ENCODE results near the gene APBA1. TPM values are rescaled to one million over a fixed set of nuclear protein-coding genes. Genes with fewer than 3 reads are reported as not detected.

The APBA1 gene
- total and polyA plus RNA-seq, 2 of the 4 experiments (the other 2 are of a cell fraction), result 3.8 to 5.1 TPM

DNA sequence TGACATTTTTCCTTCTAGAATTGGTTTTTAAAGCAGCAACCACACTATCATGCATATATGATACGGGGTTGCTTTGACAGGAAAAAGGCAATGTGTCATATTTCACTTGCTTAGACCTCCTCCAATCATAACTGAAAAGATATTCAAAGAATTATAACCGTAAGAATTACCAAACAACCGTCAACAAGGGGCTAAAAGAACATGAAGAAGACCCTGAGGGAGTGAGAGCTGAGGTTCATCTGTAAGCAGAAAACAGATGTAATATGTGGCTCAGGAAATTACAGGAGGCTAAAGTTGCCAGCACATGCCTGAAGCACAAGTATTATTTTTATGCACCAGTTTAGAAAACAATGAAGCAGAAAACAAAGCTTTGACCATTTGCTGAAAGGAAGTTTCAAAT lies 78.9 kb downstream of the APBA1 start:
- Histone ChIP-seq H2AK5ac (ENCODE audit: low read depth, low read length) (no peak overlapping the region), H2BK120ac (ENCODE audit: low read depth, low read length) (no peak overlapping the region), H3K56ac (ENCODE audit: extremely low read depth, insufficient read depth, low read length) (no peak overlapping the region), H4K91ac (ENCODE audit: insufficient read depth, low read depth, low read length) (no peak overlapping the region), H3K36me3 (ENCODE audit: control insufficient read depth, insufficient read depth, low read length) (no peaks in the 10 kb centered on the region), H3K23ac (ENCODE audit: low read depth, low read length) (no peak overlapping the region), H3K27ac (ENCODE audit: insufficient read depth, low read length) (no peak overlapping the region), H2BK20ac (ENCODE audit: low read depth, low read length) (no peak overlapping the region), H3K79me1 (ENCODE audit: low read depth in 1 of 2, low read length in 2 of 2) (no peaks in the 10 kb centered on the region), H2AK9ac (replicated peaks; ENCODE audit: low read depth, low read length, poor library complexity) (no peak overlapping the region), H3K4ac (ENCODE audit: low read depth, low read length) (no peak overlapping the region), H2AFZ (replicated peaks; ENCODE audit: low read length, poor library complexity) (no peak overlapping the region), H3K27me3 (ENCODE audit: control insufficient read depth, insufficient read depth, low read length) (no peaks in the 10 kb centered on the region), H3K9ac (ENCODE audit: low read depth, low read length) (no peak overlapping the region), H3K9me1 (ENCODE audit: insufficient read depth, low read length) (no peaks in the 10 kb centered on the region), H3K18ac (ENCODE audit: low read depth, low read length) (no peak overlapping the region), H4K8ac (ENCODE audit: low read depth in 2 of 2, low read length in 2 of 2) (no peak overlapping the region), H4K20me1 (ENCODE audit: insufficient read depth, low read length) (no peaks in the 10 kb centered on the region), H2BK5ac (ENCODE audit: low read depth, low read length, poor library complexity, severe bottlenecking) (no peak overlapping the region), H3K4me2 (ENCODE audit: low read depth, low read length) (no peak overlapping the region), H3K14ac (replicated peaks; ENCODE audit: low read depth, low read length) (no peak overlapping the region), H4K5ac (ENCODE audit: low read depth, low read length) (no peak overlapping the region), H3K9me3 (ENCODE audit: control insufficient read depth, insufficient read depth, low read length) (no peaks in the 10 kb centered on the region), H2BK15ac (ENCODE audit: low read depth, low read length) (no peak overlapping the region), H3K4me3 (ENCODE audit: insufficient read depth, low read depth, low read length) (no peak overlapping the region), H3K4me1 (ENCODE audit: control insufficient read depth, insufficient read depth, low read length) (no peaks in the 10 kb centered on the region)
- TF ChIP-seq NFE2L2 (IDR thresholded peaks at IDR 0.05; ENCODE audit: low read depth, low read length) (no peak), RFX5 (IDR thresholded peaks at IDR 0.05; ENCODE audit: low read depth, low read length) (no peak), RCOR1 (IDR thresholded peaks at IDR 0.05; ENCODE audit: insufficient replicate concordance, low read length) (no peak), MAFK (IDR thresholded peaks at IDR 0.05; ENCODE audit: low read depth, low read length) (no peak), BHLHE40 (IDR thresholded peaks at IDR 0.05; ENCODE audit: low read depth, low read length) (no peak)
- TF ChIP-seq, protein P1, sequence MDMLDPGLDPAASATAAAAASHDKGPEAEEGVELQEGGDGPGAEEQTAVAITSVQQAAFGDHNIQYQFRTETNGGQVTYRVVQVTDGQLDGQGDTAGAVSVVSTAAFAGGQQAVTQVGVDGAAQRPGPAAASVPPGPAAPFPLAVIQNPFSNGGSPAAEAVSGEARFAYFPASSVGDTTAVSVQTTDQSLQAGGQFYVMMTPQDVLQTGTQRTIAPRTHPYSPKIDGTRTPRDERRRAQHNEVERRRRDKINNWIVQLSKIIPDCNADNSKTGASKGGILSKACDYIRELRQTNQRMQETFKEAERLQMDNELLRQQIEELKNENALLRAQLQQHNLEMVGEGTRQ (IDR thresholded peaks at IDR 0.05; ENCODE audit: low read depth, low read length), result no peak
- TF ChIP-seq, protein P2, sequence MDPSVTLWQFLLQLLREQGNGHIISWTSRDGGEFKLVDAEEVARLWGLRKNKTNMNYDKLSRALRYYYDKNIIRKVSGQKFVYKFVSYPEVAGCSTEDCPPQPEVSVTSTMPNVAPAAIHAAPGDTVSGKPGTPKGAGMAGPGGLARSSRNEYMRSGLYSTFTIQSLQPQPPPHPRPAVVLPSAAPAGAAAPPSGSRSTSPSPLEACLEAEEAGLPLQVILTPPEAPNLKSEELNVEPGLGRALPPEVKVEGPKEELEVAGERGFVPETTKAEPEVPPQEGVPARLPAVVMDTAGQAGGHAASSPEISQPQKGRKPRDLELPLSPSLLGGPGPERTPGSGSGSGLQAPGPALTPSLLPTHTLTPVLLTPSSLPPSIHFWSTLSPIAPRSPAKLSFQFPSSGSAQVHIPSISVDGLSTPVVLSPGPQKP (IDR thresholded peaks at IDR 0.05; ENCODE audit: borderline replicate concordance, low read depth, low read length), result no peak
- DNase-seq, result no peak
- dilution Hi-C loops (cut with HindIII; ENCODE audit: low sequenced_read_pairs, unreplicated experiment) (no loop called here), intact Hi-C loops (cut with micrococcal nuclease) (no loop called here), in situ Hi-C loops (cut with MboI; ENCODE audit: low sequenced_read_pairs) (no loop called here)
- ChIA-PET POLR2A (ENCODE audit: unreplicated experiment) (no interaction called here), CTCF (no interaction called here)
- no TSS peak for BruUV-seq (replicated peaks)
- no CpG with 5 or more reads among the region's 3 CpGs for WGBS, 2 experiments (ENCODE audit: extremely low coverage in 2 of 2, insufficient read length in 1 of 2)
- no peak for ATAC-seq (ENCODE audit: low read depth)

All from IMR-90 (cell line).